ENCODE data around the gene EIF2D. TPM values are rescaled to one million over a fixed set of nuclear protein-coding genes. Genes with fewer than 3 reads are reported as not detected.

EIF2D gene
- total and polyA plus RNA-seq, 2 of the 8 experiments (the other 6 are each of a cell fraction or from before 2014, with no cell fraction given): 36.1 to 37.1 TPM

GRCh38 chr1:206634365-206635079 lies 22.3 kb upstream of the EIF2D start (continued):
- peak; percentile 70 to 72 (median 70) for TF ChIP-seq CTCF (IDR thresholded peaks at IDR 0.05; ENCODE audit: control extremely low read depth in 1 of 3, insufficient read depth in 1 of 3, low read depth in 1 of 3, low read length in 3 of 3)
- TF ChIP-seq USF2 (IDR thresholded peaks at IDR 0.05; ENCODE audit: low read length): no peak
- no peak for TF ChIP-seq KDM5A (IDR thresholded peaks at IDR 0.05; ENCODE audit: low read length)
- TF ChIP-seq RNF2 (IDR thresholded peaks at IDR 0.05; ENCODE audit: borderline replicate concordance, low read depth, low read length, missing control alignments, poor library complexity, severe bottlenecking): no peak
- no peak for TF ChIP-seq GTF2F1 (IDR thresholded peaks at IDR 0.05; ENCODE audit: borderline replicate concordance, low read depth, low read length)
- no peak for TF ChIP-seq TCF12 (IDR thresholded peaks at IDR 0.05; ENCODE audit: low read depth, low read length)
- no peak for TF ChIP-seq BRCA1 (IDR thresholded peaks at IDR 0.05; ENCODE audit: low read depth, low read length)
- TF ChIP-seq, protein P1, sequence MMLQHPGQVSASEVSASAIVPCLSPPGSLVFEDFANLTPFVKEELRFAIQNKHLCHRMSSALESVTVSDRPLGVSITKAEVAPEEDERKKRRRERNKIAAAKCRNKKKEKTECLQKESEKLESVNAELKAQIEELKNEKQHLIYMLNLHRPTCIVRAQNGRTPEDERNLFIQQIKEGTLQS (IDR thresholded peaks at IDR 0.05; ENCODE audit: insufficient read depth, low read depth, low read length): 0 out of 2 replicates have a peak, but pooled peaks have one; percentile 34
- TF ChIP-seq KDM4A (IDR thresholded peaks at IDR 0.05; ENCODE audit: low read depth, low read length, severe bottlenecking): no peak
- no peak for TF ChIP-seq CHD2 (IDR thresholded peaks at IDR 0.05; ENCODE audit: low read length)
- no peak for TF ChIP-seq PHF8 (conservative IDR thresholded peaks at IDR 0.05; ENCODE audit: low read depth, low read length)
- TF ChIP-seq RXRA (IDR thresholded peaks at IDR 0.05; ENCODE audit: insufficient read depth, low read depth, low read length): no peak
- TF ChIP-seq POU5F1 (IDR thresholded peaks at IDR 0.05; ENCODE audit: low read depth, low read length): no peak
- no peak for TF ChIP-seq SP4 (IDR thresholded peaks at IDR 0.05; ENCODE audit: low read length)
- TF ChIP-seq NRF1 (IDR thresholded peaks at IDR 0.05; ENCODE audit: low read depth, low read length): no peak
- TF ChIP-seq YY1 (IDR thresholded peaks at IDR 0.05; ENCODE audit: low read depth, low read length): no peak
- no peak for TF ChIP-seq POLR2AphosphoS5 (IDR thresholded peaks at IDR 0.05; ENCODE audit: low read depth, low read length)
- no peak for TF ChIP-seq TBP (IDR thresholded peaks at IDR 0.05; ENCODE audit: low read depth, low read length)
- peak; percentile 62 to 71 for TF ChIP-seq RAD21 (IDR thresholded peaks at IDR 0.05 in 1 of 2, conservative IDR thresholded peaks at IDR 0.05 in 1 of 2; ENCODE audit: low read depth in 2 of 2, low read length in 2 of 2)
- 0 out of 2 replicates have a peak, but pooled peaks have one; percentile 9 for TF ChIP-seq SUZ12 (IDR thresholded peaks at IDR 0.05; ENCODE audit: low read length)

Measured in H1 (cell line).